Thoracic aorta (tissue), 2 donors: ENCODE results near the gene ARAP3. TPM values are rescaled to one million over a fixed set of nuclear protein-coding genes. Genes with fewer than 3 reads are reported as not detected.

Experiments
- ATAC-seq: fragments of 150-250 bp; one replicate; pipeline ENCODE4 v1.8.0; 2017; ENCODE audit warnings: low read depth; ENCODE audit not compliant: insufficient number of reproducible peaks, low FRiP score
- DNase-seq: peaks from one replicate; pipeline ENCODE4 v3.0.0-alpha.2; 2020; ENCODE audit warnings: low spot score
- H3K27ac ChIP-seq, 2 donors: fragments of 200-600 bp; sonication (generic); 1 replicate in 1 of 2; 2 replicates in 1 of 2; pipeline ENCODE4 v1.5.1; 2016; ENCODE audit warnings: mild to moderate bottlenecking in 2 of 2, moderate library complexity in 2 of 2
- H3K27me3 ChIP-seq: fragments of 200-600 bp; sonication (generic); replicated peaks from 2 replicates; pipeline ENCODE4 v1.6.0; 2016; ENCODE audit warnings: mild to moderate bottlenecking; ENCODE audit not compliant: insufficient read depth
- H3K36me3 ChIP-seq: fragments of 200-600 bp; sonication (generic); one replicate; pipeline ENCODE4 v1.5.1; 2016
- H3K4me1 ChIP-seq, 2 donors: fragments of 200-600 bp; sonication (generic); 1 replicate in 1 of 2; 2 replicates in 1 of 2; pipeline versions ENCODE4 v1.5.1 to v1.6.0; 2016; ENCODE audit warnings: low read depth in 2 of 2, mild to moderate bottlenecking in 1 of 2; ENCODE audit not compliant: control insufficient read depth in 1 of 2
- H3K4me3 ChIP-seq: fragments of 200-600 bp; sonication (generic); 2 replicates; pipeline ENCODE4 v1.5.1; 2016; ENCODE audit warnings: mild to moderate bottlenecking
- H3K9me3 ChIP-seq: fragments of 200-600 bp; sonication (generic); 2 replicates; pipeline ENCODE4 v1.5.1; 2016
- CTCF ChIP-seq: fragments of 200-600 bp; sonication (generic); IDR thresholded peaks from one replicate; pipeline ENCODE4 v1.5.1; 2019; ENCODE audit warnings: antibody characterized with exemption
- total RNA-seq, 2 donors: library from RNA; depleted of rRNA; stranded (reverse); fragments of >200 nt; gene quantifications; one replicate each; pipeline versions ENCODE4 v1.1.0 to v1.2.3, GENCODE V29; 2016

ARAP3 gene
- total RNA-seq, 2 donors from 2014 or later = 15.0 to 16.2 TPM

DNA sequence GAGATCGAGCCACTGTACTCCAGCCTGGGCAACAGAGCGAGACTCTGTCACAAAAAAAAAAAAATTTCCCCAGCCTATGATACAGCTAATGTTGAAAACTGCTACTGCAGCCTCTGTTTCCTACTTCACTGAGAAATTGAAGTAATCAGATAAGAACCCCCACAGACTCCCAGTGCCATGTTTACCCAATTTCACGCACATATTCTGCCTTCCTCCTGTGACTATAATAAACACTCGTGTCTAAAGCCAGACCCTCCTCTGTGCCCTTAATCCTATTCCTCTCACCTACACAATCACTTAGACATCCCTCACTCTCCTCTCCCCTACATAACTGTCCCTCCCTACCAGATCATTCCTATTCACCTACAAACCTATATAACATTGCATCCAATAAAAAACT is 6.4 kb downstream of the ARAP3 start:
- no peak for ATAC-seq
- Histone ChIP-seq H3K9me3 (no peaks in the 10 kb centered on the region), H3K27ac (no peak overlapping the region), H3K27me3 (no peaks in the 10 kb centered on the region), H3K4me1 (peaks cover 0 to 13% of the 10 kb centered on the region in 2 donors), H3K4me3 (no peak overlapping the region), H3K36me3 (no peaks in the 10 kb centered on the region)
- no peak for DNase-seq
- no peak for TF ChIP-seq CTCF

- no peak for ATAC-seq
- Histone ChIP-seq H3K9me3 (no peaks in the 10 kb centered on the region), H3K4me1 (peaks cover 0 to 3% of the 10 kb centered on the region in 2 donors), H3K36me3 (no peaks in the 10 kb centered on the region), H3K27me3 (no peaks in the 10 kb centered on the region), H3K27ac (no peak overlapping the region), H3K4me3 (no peak overlapping the region)
- no peak for DNase-seq
- no peak for TF ChIP-seq CTCF
Measured at GRCh38 chr5:141674747-141675146, 7.3 kb downstream of the ARAP3 start.

DNA sequence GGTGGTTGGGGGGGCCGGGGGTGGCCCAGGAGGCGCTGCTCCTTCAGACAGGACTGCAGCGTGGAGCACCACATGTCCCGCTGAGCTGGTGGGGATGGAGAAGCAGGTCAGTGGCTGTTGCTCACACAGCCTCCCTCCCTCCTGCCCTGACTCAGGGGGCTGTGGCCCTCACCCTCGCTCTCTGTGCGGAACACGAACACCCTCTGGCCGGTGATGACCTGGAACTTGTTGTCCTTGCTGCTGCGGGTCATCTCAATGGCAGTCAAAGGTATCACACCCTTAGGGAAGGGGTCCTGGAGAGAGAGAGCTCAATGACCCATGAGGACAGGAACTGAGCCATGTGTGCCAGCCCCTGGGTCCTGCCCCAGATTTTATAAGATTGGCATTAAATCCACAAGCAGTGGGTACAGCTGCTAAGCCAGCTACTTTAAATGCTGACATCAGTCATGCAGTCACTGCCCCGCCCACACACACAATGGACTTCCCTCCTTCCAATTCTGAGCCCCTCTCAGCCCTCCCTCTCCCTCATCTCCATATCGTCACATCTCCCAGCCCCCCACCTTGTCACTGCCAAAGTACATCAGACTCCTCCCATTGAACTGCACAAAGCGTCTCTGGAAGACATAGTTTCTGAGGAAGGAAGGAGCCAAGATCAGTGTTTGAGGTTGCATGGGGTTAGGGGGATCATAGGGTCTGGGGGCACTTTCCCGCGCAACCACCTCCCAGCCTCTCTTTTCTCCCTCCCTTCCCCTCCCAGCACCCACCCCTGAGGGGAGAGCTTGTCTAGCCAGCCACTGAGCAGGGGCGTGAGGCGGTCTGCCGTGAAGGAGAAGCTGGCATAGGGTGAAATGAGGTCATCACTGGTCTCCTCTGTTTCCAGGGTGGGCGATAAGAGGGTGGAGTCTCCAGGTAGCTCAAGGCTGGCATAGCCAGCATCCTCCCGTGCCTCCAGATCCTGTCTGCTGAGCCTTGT is 8.9 kb downstream of the ARAP3 start:
- Histone ChIP-seq H3K27me3 (no peaks in the 10 kb centered on the region), H3K36me3 (no peaks in the 10 kb centered on the region), H3K27ac (no peak overlapping the region), H3K9me3 (no peaks in the 10 kb centered on the region), H3K4me1 (no peaks in the 10 kb centered on the region), H3K4me3 (no peak overlapping the region)
- ATAC-seq (no peak), DNase-seq (no peak)
- TF ChIP-seq CTCF = no peak

GRCh38 chr5:141672071-141672840 is 9.8 kb downstream of the ARAP3 start:
- DNase-seq = no peak
- ATAC-seq = no peak
- H3K4me1 ChIP-seq = no peaks in the 10 kb centered on the region
- H3K9me3 ChIP-seq = no peaks in the 10 kb centered on the region
- no peak overlapping the region for H3K4me3 ChIP-seq
- no peaks in the 10 kb centered on the region for H3K36me3 ChIP-seq
- H3K27me3 ChIP-seq = no peaks in the 10 kb centered on the region
- no peak for TF ChIP-seq CTCF
- H3K27ac ChIP-seq = no peak overlapping the region

GRCh38 chr5:141669520-141669919 is 12.5 kb downstream of the ARAP3 start:
- no peaks in the 10 kb centered on the region for H3K4me1 ChIP-seq
- DNase-seq (no peak), ATAC-seq (no peak)
- H3K36me3 ChIP-seq = no peaks in the 10 kb centered on the region
- no peak overlapping the region for H3K27ac ChIP-seq
- H3K9me3 ChIP-seq = no peaks in the 10 kb centered on the region
- TF ChIP-seq CTCF = no peak
- no peak overlapping the region for H3K4me3 ChIP-seq
- H3K27me3 ChIP-seq = no peaks in the 10 kb centered on the region
